ENCODE measurements around the gene B4GALT6. TPM values are rescaled to one million over a fixed set of nuclear protein-coding genes. Genes with fewer than 3 reads are reported as not detected.

Gene B4GALT6
- total RNA-seq, 1 donor from 2014 or later = 46.3 TPM

GRCh38 chr18:31701744-31702143 lies 17.4 kb upstream of the B4GALT6 start:
- no peak for TF ChIP-seq CTCF (IDR thresholded peaks at IDR 0.05; ENCODE audit: unreplicated experiment)
- DNase-seq (ENCODE audit: low spot score in 2 of 2, unreplicated experiment in 2 of 2) = no peak
- Mint-ChIP-seq H3K4me1 (peaks cover 3% of the 10 kb centered on the region), H3K27ac (no peak overlapping the region), H3K36me3 (peaks cover 7% of the 10 kb centered on the region), H3K9me3 (peaks cover 14% of the 10 kb centered on the region), H3K4me3 (no peak overlapping the region), H3K27me3 (ENCODE audit: low read depth) (no peaks in the 10 kb centered on the region)

GRCh38 chr18:31700990-31701389 lies 16.6 kb upstream of the B4GALT6 start:
- Mint-ChIP-seq H3K9me3 (peaks cover 14% of the 10 kb centered on the region), H3K4me3 (no peak overlapping the region), H3K36me3 (peaks cover 7% of the 10 kb centered on the region), H3K4me1 (no peaks in the 10 kb centered on the region), H3K27me3 (ENCODE audit: low read depth) (no peaks in the 10 kb centered on the region), H3K27ac (no peak overlapping the region)
- DNase-seq (ENCODE audit: low spot score in 2 of 2, unreplicated experiment in 2 of 2) = no peak
- TF ChIP-seq CTCF (IDR thresholded peaks at IDR 0.05; ENCODE audit: unreplicated experiment) = no peak

- DNase-seq (ENCODE audit: low spot score in 2 of 2, unreplicated experiment in 2 of 2) = no peak
- Mint-ChIP-seq H3K4me1 (no peaks in the 10 kb centered on the region), H3K27ac (no peak overlapping the region), H3K9me3 (peaks cover 14% of the 10 kb centered on the region), H3K4me3 (no peak overlapping the region), H3K36me3 (peaks cover 7% of the 10 kb centered on the region), H3K27me3 (ENCODE audit: low read depth) (no peaks in the 10 kb centered on the region)
- no peak for TF ChIP-seq CTCF (IDR thresholded peaks at IDR 0.05; ENCODE audit: unreplicated experiment)
Measured at GRCh38 chr18:31697351-31698298, 13.2 kb upstream of the B4GALT6 start.

GRCh38 chr18:31695989-31696388 lies 11.6 kb upstream of the B4GALT6 start:
- Mint-ChIP-seq H3K36me3 (peaks cover 7% of the 10 kb centered on the region), H3K27me3 (ENCODE audit: low read depth) (no peaks in the 10 kb centered on the region), H3K9me3 (peaks cover 14% of the 10 kb centered on the region), H3K4me1 (no peaks in the 10 kb centered on the region), H3K27ac (no peak overlapping the region), H3K4me3 (no peak overlapping the region)
- DNase-seq (ENCODE audit: low spot score in 2 of 2, unreplicated experiment in 2 of 2) = no peak
- TF ChIP-seq CTCF (IDR thresholded peaks at IDR 0.05; ENCODE audit: unreplicated experiment) = no peak

- H3K27ac Mint-ChIP-seq = no peak overlapping the region
- no peaks in the 10 kb centered on the region for H3K4me1 Mint-ChIP-seq
- H3K4me3 Mint-ChIP-seq = no peak overlapping the region
- TF ChIP-seq CTCF (IDR thresholded peaks at IDR 0.05; ENCODE audit: unreplicated experiment) = no peak
- DNase-seq (ENCODE audit: low spot score in 2 of 2, unreplicated experiment in 2 of 2) = no peak
- no peaks in the 10 kb centered on the region for H3K27me3 Mint-ChIP-seq (ENCODE audit: low read depth)
- H3K9me3 Mint-ChIP-seq = peaks cover 14% of the 10 kb centered on the region
- peaks cover 7% of the 10 kb centered on the region for H3K36me3 Mint-ChIP-seq
Measured at GRCh38 chr18:31694297-31694696, 9.9 kb upstream of the B4GALT6 start.

All from mesothelial cell of epicardium (in vitro differentiated cells).